ENCODE results near the gene ACO1.

Gene ACO1

GRCh38 chr9:32385152-32385884, 875 bp downstream of the ACO1 start:
- Histone ChIP-seq H3K27ac (peak overlapping the region; percentile 86 to 88), H3K27me3 (no peaks in the 10 kb centered on the region), H3K9me3 (no peaks in the 10 kb centered on the region), H3K4me3 (peak overlapping the region; percentile 66 to 77), H3K36me3 (no peaks in the 10 kb centered on the region), H3K4me1 (peaks cover 0 to 30% (median 13%) of the 10 kb centered on the region in 4 donors)
- TF ChIP-seq CTCF (IDR thresholded peaks at IDR 0.05) = no peak
- no peak for DNase-seq
- intact Hi-C loops (cut with DNase I; ENCODE audit: low total_unique reads) = no loop called here

- DNase-seq = no peak
- no peak for TF ChIP-seq CTCF (IDR thresholded peaks at IDR 0.05)
- no peaks in the 10 kb centered on the region for H3K9me3 ChIP-seq
- no peak overlapping the region for H3K4me3 ChIP-seq
- H3K36me3 ChIP-seq = no peaks in the 10 kb centered on the region
- peaks cover 0 to 30% (median 13%) of the 10 kb centered on the region in 4 donors for H3K4me1 ChIP-seq
- no peaks in the 10 kb centered on the region for H3K27me3 ChIP-seq
- H3K27ac ChIP-seq = no peak overlapping the region
- intact Hi-C loops (cut with DNase I; ENCODE audit: low total_unique reads) = no loop called here
These were observed 1.4 kb downstream of the ACO1 start for GRCh38 chr9:32385885-32386283.

GRCh38 chr9:32387256-32387655, 2.8 kb downstream of the ACO1 start:
- intact Hi-C loops (cut with DNase I; ENCODE audit: low total_unique reads) = no loop called here
- H3K36me3 ChIP-seq = no peaks in the 10 kb centered on the region

GRCh38 chr9:32389365-32389764, 4.9 kb downstream of the ACO1 start:
- Histone ChIP-seq H3K4me1 (peaks cover 0 to 23% (median 9%) of the 10 kb centered on the region in 4 donors), H3K4me3 (no peak overlapping the region), H3K27ac (no peak overlapping the region), H3K36me3 (no peaks in the 10 kb centered on the region), H3K27me3 (no peaks in the 10 kb centered on the region), H3K9me3 (no peaks in the 10 kb centered on the region)
- no peak for DNase-seq
- no peak for TF ChIP-seq CTCF (IDR thresholded peaks at IDR 0.05)
- intact Hi-C loops (cut with DNase I; ENCODE audit: low total_unique reads) = no loop called here

More at GRCh38 chr9:32387256-32387655, 2.8 kb downstream of the ACO1 start:
- H3K4me1 ChIP-seq = peaks cover 0 to 30% (median 13%) of the 10 kb centered on the region in 4 donors
- no peaks in the 10 kb centered on the region for H3K9me3 ChIP-seq
- no peak for TF ChIP-seq CTCF (IDR thresholded peaks at IDR 0.05)
- no peaks in the 10 kb centered on the region for H3K27me3 ChIP-seq
- no peak for DNase-seq
- H3K4me3 ChIP-seq = no peak overlapping the region
- H3K27ac ChIP-seq = no peak overlapping the region

GRCh38 chr9:32393911-32394310, 9.5 kb downstream of the ACO1 start:
- Histone ChIP-seq H3K27ac (no peak overlapping the region), H3K4me3 (no peak overlapping the region), H3K36me3 (no peaks in the 10 kb centered on the region), H3K4me1 (peaks cover 0 to 15% (median 8%) of the 10 kb centered on the region in 4 donors), H3K9me3 (no peaks in the 10 kb centered on the region), H3K27me3 (no peaks in the 10 kb centered on the region)
- intact Hi-C loops (cut with DNase I; ENCODE audit: low total_unique reads) = no loop called here
- no peak for DNase-seq
- no peak for TF ChIP-seq CTCF (IDR thresholded peaks at IDR 0.05)

Data from tibial artery (tissue), 4 donors.